GM18502 (cell line): Measurements from ENCODE around the gene OAS1.

ENCODE experiments used
- ATAC-seq: cut with Tn5 transposase; IDR thresholded peaks from one replicate; pipeline ENCODE4 v1.9.1; 2021; ENCODE audit warnings: mild to moderate bottlenecking; ENCODE audit not compliant: unreplicated experiment, poor library complexity

The OAS1 gene

GRCh38 chr12:112963227-112963861 is 56.6 kb downstream of the OAS1 start:
- no peak for ATAC-seq

GRCh38 chr12:112964067-112964670 is 57.4 kb downstream of the OAS1 start:
- ATAC-seq: no peak

GRCh38 chr12:112964915-112965314 is 58.2 kb downstream of the OAS1 start:
- ATAC-seq: no peak

- no peak for ATAC-seq
These were observed 58.9 kb downstream of the OAS1 start for GRCh38 chr12:112965643-112966042.

- no peak for ATAC-seq
These were observed 60.5 kb downstream of the OAS1 start for GRCh38 chr12:112967306-112967705.

GRCh38 chr12:112967858-112968257 is 61.1 kb downstream of the OAS1 start:
- no peak for ATAC-seq
